GM19452 (cell line): ENCODE results near the gene ASIC2.

ENCODE experiments used
- ATAC-seq: cut with Tn5 transposase; IDR thresholded peaks from one replicate; pipeline ENCODE4 v1.9.1; 2021; ENCODE audit not compliant: unreplicated experiment

The ASIC2 gene

GRCh38 chr17:33288954-33289353 lies 4.1 kb downstream of the ASIC2 start:
- no peak for ATAC-seq

GRCh38 chr17:33287096-33287725 lies 5.9 kb downstream of the ASIC2 start:
- no peak for ATAC-seq

GRCh38 chr17:33285413-33285812 lies 7.7 kb downstream of the ASIC2 start:
- ATAC-seq: no peak

- ATAC-seq: no peak
These were observed 9.1 kb downstream of the ASIC2 start for GRCh38 chr17:33284022-33284421.

GRCh38 chr17:33280162-33280943 lies 12.7 kb downstream of the ASIC2 start:
- no peak for ATAC-seq

GRCh38 chr17:33277436-33278100 lies 15.5 kb downstream of the ASIC2 start:
- ATAC-seq: no peak

- ATAC-seq: no peak
These were observed 19.2 kb downstream of the ASIC2 start for GRCh38 chr17:33273743-33274410.

GRCh38 chr17:33273271-33273670 lies 19.8 kb downstream of the ASIC2 start:
- ATAC-seq: no peak

GRCh38 chr17:33272438-33272837 lies 20.7 kb downstream of the ASIC2 start:
- ATAC-seq: no peak

- ATAC-seq: no peak
These were observed 23.6 kb downstream of the ASIC2 start for GRCh38 chr17:33269337-33270060.

GRCh38 chr17:33267851-33268548 lies 25.1 kb downstream of the ASIC2 start:
- ATAC-seq: no peak

- no peak for ATAC-seq
These were observed 25.8 kb downstream of the ASIC2 start for GRCh38 chr17:33267271-33267790.

GRCh38 chr17:33266611-33267010 lies 26.5 kb downstream of the ASIC2 start:
- ATAC-seq: no peak

- ATAC-seq: no peak
These were observed 27.0 kb downstream of the ASIC2 start for GRCh38 chr17:33266116-33266515.

GRCh38 chr17:33263396-33263795 lies 29.7 kb downstream of the ASIC2 start:
- ATAC-seq: no peak

GRCh38 chr17:33262266-33263123 lies 30.6 kb downstream of the ASIC2 start:
- no peak for ATAC-seq

GRCh38 chr17:33261820-33262219 lies 31.3 kb downstream of the ASIC2 start:
- no peak for ATAC-seq

GRCh38 chr17:33260638-33261037 lies 32.5 kb downstream of the ASIC2 start:
- no peak for ATAC-seq

GRCh38 chr17:33258296-33258695 lies 34.8 kb downstream of the ASIC2 start:
- no peak for ATAC-seq
